Lung (tissue), 12 donors: ENCODE results near the gene NOL8. TPM values are rescaled to one million over a fixed set of nuclear protein-coding genes. Genes with fewer than 3 reads are reported as not detected.

Source experiments
- ATAC-seq: fragments of 200-7000 bp; cut with Tn5 transposase; one replicate; pipeline ENCODE4 v1.9.1; 2020; ENCODE audit warnings: moderate number of reproducible peaks; ENCODE audit not compliant: insufficient read depth, low FRiP score
- DNase-seq, 3 donors: peaks; one replicate each; pipeline ENCODE4 v3.0.0-alpha.2; 2013 to 2017
- H3K27ac ChIP-seq, 2 donors: one replicate each; pipeline ENCODE4 v1.5.1; 2013; ENCODE audit warnings: mild to moderate bottlenecking in 2 of 2, moderate library complexity in 2 of 2, control low read depth in 1 of 2, inconsistent platforms in 1 of 2, low read depth in 1 of 2, low read length in 1 of 2
- H3K27me3 ChIP-seq, 3 donors: one replicate each; pipeline ENCODE4 v1.5.1; 2013; ENCODE audit warnings: low read length in 2 of 3; ENCODE audit not compliant: control insufficient read depth in 3 of 3, insufficient read depth in 3 of 3
- H3K36me3 ChIP-seq, 4 donors: one replicate each; pipeline ENCODE4 v1.5.1; 2013; ENCODE audit warnings: low read length in 4 of 4, mild to moderate bottlenecking in 1 of 4, moderate library complexity in 1 of 4; ENCODE audit not compliant: control insufficient read depth in 4 of 4, insufficient read depth in 4 of 4
- H3K4me1 ChIP-seq, 5 donors: one replicate each; pipeline ENCODE4 v1.5.1; 2013; ENCODE audit warnings: low read length in 5 of 5, mild to moderate bottlenecking in 2 of 5, moderate library complexity in 1 of 5; ENCODE audit not compliant: control insufficient read depth in 5 of 5, insufficient read depth in 5 of 5
- H3K4me3 ChIP-seq: one replicate; pipeline ENCODE4 v1.5.1; 2013; ENCODE audit warnings: mild to moderate bottlenecking, control low read depth, moderate library complexity
- H3K9ac ChIP-seq, 2 donors: one replicate each; pipeline ENCODE4 v1.5.1; 2013; ENCODE audit warnings: low read length in 2 of 2, control low read depth in 1 of 2; ENCODE audit not compliant: insufficient read depth in 1 of 2
- H3K9me3 ChIP-seq, 4 donors: one replicate each; pipeline ENCODE4 v1.5.1; 2013; ENCODE audit warnings: low read length in 3 of 4, mild to moderate bottlenecking in 1 of 4, moderate library complexity in 1 of 4; ENCODE audit not compliant: control insufficient read depth in 4 of 4, insufficient read depth in 3 of 4
- WGBS, 2 donors: extraction: QIAGEN DNeasy Blood & Tissue Kit; methylation state at CpG; one replicate each; pipeline ENCODE4 v1.1.7; 2013; 5-methylcytosine and 5-hydroxymethylcytosine counted together
- polyA plus RNA-seq, 2 donors: library from polyadenylated mRNA; stranded (reverse); fragments of 200-250 nt; gene quantifications; one replicate each; pipeline ENCODE4 v1.2.1, GENCODE V29; 2013
- total RNA-seq, 2 donors: library from RNA; depleted of rRNA in 1 of 2; stranded (reverse); fragments of >200 nt in 1 of 2; gene quantifications; one replicate each; pipeline ENCODE4 v1.2.1, GENCODE V29; 2014 to 2021
- TF ChIP-seq, protein P1 (sequence below): IDR thresholded peaks from 2 replicates; pipeline ENCODE4 v1.5.1; 2012; ENCODE audit warnings: mild to moderate bottlenecking; ENCODE audit errors: control extremely low read depth, extremely low read depth
- donor health status: control.
- donor health status: control.
- donor health status: Bipolar disorder and iron deficiency.
- donor health status: healthy.
- donor health status: DM: yes; HTN: yes; CAD: no.

NOL8 gene
- total and polyA plus RNA-seq, 4 donors = 14.1 to 42.0 (median 26.3) TPM

DNA sequence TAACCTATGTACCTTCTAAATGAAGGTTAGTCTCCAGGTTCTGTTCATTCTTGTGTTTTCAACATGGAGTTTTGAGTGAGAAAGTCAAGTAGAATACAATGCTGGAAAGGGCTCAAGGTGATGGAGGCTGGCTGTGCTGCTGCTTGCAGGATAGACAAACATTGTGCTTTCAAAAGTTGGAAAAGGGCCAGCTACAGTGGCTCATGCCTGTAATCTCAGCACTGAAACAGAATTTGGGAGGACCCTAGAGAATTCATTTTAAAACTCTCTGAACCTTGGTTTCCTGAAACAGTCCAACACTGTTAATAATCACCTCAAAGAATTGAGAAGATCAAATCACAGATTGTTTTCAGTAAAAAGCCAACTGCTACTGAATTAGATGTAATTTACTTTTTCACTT lies 16.3 kb downstream of the NOL8 start:
- Histone ChIP-seq H3K36me3 (peaks cover 27 to 66% (median 33%) of the 10 kb centered on the region in 4 donors), H3K9me3 (no peaks in the 10 kb centered on the region), H3K27me3 (no peaks in the 10 kb centered on the region), H3K27ac (no peak overlapping the region), H3K4me1 (peaks cover 0 to 7% (median 0%) of the 10 kb centered on the region in 5 donors), H3K9ac (no peak overlapping the region), H3K4me3 (no peak overlapping the region)
- TF ChIP-seq, protein P1, sequence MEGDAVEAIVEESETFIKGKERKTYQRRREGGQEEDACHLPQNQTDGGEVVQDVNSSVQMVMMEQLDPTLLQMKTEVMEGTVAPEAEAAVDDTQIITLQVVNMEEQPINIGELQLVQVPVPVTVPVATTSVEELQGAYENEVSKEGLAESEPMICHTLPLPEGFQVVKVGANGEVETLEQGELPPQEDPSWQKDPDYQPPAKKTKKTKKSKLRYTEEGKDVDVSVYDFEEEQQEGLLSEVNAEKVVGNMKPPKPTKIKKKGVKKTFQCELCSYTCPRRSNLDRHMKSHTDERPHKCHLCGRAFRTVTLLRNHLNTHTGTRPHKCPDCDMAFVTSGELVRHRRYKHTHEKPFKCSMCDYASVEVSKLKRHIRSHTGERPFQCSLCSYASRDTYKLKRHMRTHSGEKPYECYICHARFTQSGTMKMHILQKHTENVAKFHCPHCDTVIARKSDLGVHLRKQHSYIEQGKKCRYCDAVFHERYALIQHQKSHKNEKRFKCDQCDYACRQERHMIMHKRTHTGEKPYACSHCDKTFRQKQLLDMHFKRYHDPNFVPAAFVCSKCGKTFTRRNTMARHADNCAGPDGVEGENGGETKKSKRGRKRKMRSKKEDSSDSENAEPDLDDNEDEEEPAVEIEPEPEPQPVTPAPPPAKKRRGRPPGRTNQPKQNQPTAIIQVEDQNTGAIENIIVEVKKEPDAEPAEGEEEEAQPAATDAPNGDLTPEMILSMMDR = no peak
- no peak for DNase-seq
- no peak for ATAC-seq

DNA sequence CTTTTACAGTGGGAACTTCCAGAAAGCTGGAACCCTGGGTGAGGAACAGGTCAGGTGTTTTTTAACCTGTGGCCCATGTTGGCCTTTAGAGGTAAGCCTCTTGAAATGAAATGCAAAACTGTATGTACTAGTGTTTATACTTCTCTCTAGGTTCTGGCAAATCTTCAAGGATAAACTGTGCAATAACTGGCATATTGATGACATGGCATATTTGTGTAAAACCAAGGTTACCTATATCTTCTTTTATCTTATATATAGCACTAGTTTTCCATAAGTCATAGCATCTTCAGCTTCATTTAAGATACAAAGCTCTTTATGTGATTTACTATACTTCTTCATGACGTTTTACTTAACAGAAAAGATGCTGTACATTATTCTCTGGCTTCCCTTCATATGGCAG lies 24.2 kb downstream of the NOL8 start:
- Histone ChIP-seq H3K27ac (no peak overlapping the region), H3K9me3 (no peaks in the 10 kb centered on the region), H3K9ac (no peak overlapping the region), H3K36me3 (peaks cover 13 to 53% (median 29%) of the 10 kb centered on the region in 4 donors), H3K4me1 (no peaks in the 10 kb centered on the region), H3K27me3 (no peaks in the 10 kb centered on the region), H3K4me3 (no peak overlapping the region)
- no peak for ATAC-seq
- no peak for DNase-seq
- 69 to 86% methylated on average over 1 of the region's 1 CpG for WGBS, 2 donors
- TF ChIP-seq, protein P1 = no peak

DNA sequence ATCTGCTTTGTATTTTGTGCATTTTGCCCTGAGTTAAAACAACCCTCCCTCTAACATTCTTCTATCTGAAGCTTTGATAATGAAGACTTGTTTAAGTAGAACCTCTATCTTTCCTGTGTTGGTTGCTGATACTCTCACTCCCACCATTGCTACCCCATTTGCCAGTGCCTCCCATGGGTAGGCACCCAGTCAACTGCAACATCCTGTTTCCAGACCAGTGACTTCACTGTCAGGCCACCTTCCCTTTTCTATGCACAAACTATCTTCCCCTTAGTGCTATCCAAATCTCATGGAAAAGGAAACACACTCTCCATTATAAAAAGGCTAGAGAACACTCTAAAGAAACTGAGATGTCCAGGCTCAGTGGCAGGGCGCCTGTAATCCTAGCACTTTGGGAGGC lies 26.0 kb downstream of the NOL8 start:
- H3K4me1 ChIP-seq = peaks cover 0 to 9% (median 3%) of the 10 kb centered on the region in 5 donors
- H3K27me3 ChIP-seq = no peaks in the 10 kb centered on the region
- no peak overlapping the region for H3K4me3 ChIP-seq
- TF ChIP-seq, protein P1 = no peak
- 87 to 95% methylated on average over 1 of the region's 1 CpG for WGBS, 2 donors
- no peaks in the 10 kb centered on the region for H3K9me3 ChIP-seq
- ATAC-seq (no peak), DNase-seq (no peak)
- no peak overlapping the region for H3K9ac ChIP-seq
- H3K36me3 ChIP-seq = peaks cover 9 to 45% (median 21%) of the 10 kb centered on the region in 4 donors
- H3K27ac ChIP-seq = no peak overlapping the region

- Histone ChIP-seq H3K27ac (no peak overlapping the region), H3K36me3 (peaks cover 7 to 38% (median 18%) of the 10 kb centered on the region in 4 donors), H3K27me3 (no peaks in the 10 kb centered on the region), H3K9me3 (no peaks in the 10 kb centered on the region), H3K4me3 (no peak overlapping the region), H3K9ac (no peak overlapping the region), H3K4me1 (peaks cover 0 to 10% (median 3%) of the 10 kb centered on the region in 5 donors)
- TF ChIP-seq, protein P1 = no peak
- WGBS, 2 donors = 86 to 91% methylated on average over 3 of the region's 3 CpGs
- DNase-seq (no peak), ATAC-seq (no peak)
Observed at GRCh38 chr9:92298036-92298435, 27.1 kb downstream of the NOL8 start.
